Measurements from ENCODE around the gene LPIN1. TPM values are rescaled to one million over a fixed set of nuclear protein-coding genes. Genes with fewer than 3 reads are reported as not detected.
A peak's percentile ranks its signal among the peaks of the same experiment; 100 is the strongest.

LPIN1 gene
- total RNA-seq, 4 donors from 2014 or later = 19.0 to 52.3 (median 30.5) TPM

DNA sequence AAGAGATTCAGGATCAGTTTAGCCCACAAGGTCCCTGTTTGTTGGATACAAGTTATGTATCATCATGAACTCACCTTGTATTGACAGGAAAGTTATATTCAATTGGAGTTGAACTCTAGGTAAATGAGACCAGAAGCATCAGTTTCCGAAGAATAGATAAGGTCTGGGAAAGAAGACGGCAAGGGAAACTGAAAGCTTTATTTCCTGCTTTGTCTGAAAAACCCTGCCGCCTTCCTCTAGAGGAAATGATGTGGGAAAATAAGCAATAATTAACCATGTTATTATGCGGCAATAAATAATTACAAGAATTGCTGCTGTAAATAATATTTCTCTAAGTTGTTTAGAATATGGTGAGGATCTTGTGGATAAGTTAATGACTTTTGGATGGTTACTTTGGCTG is 32.0 kb downstream of the LPIN1 start:
- intact Hi-C loops (cut with DNase I; ENCODE audit: low total_unique reads) = loop anchor here (5.0 kb wide), 1 partner anchor 86 kb away; no protein-coding TSS in a partner anchor
- DNase-seq = no peak
- H3K4me3 ChIP-seq = no peak overlapping the region
- no peak overlapping the region for H3K27ac ChIP-seq
- no peak for TF ChIP-seq POLR2A (IDR thresholded peaks at IDR 0.05)
- TF ChIP-seq CTCF (IDR thresholded peaks at IDR 0.05) = no peak
- H3K9me3 ChIP-seq = no peaks in the 10 kb centered on the region
- no peaks in the 10 kb centered on the region for H3K4me1 ChIP-seq
- H3K36me3 ChIP-seq = no peaks in the 10 kb centered on the region
- no peaks in the 10 kb centered on the region for H3K27me3 ChIP-seq

DNA sequence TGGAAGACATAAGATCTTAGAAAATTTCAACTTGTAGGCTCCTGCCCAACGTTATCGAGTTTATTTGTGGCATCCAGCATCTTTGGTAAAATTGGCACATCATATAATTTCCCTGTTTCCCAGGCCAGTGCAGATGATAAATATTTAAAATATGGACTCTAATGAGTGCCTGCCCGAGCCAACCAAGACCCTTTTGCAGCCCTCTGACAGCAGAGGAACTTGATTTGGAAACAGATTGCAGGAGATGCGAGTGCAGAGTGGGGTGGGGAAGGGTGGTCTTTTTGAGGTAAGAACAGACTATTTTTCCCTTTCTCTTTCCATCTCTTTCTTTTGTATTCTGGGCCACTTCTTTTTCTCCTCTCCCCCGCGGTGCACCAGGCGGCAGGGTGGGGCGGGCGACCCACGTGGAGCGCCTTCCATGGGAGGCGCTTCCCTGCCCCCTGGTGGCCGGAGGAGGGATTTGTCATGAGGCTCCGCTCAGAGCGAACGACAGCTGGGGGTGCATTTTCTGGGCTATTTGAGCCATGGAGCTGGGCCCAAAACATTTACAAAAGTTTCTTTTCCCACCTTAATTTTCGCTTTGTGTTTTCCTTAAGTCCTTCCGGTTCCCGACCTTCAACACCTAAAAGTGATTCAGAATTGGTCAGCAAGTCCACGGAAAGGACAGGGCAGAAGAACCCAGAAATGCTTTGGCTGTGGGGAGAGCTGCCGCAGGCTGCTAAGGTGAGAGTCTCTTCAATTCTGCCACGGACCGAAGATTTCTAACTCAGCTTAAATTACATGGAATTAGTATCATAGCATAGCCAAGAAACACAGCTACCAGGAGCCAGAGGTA is 32.7 kb downstream of the LPIN1 start:
- intact Hi-C loops (cut with DNase I; ENCODE audit: low total_unique reads) = loop anchor here (5.0 kb wide), 1 partner anchor 87 kb away; no protein-coding TSS in a partner anchor
- H3K9me3 ChIP-seq = no peaks in the 10 kb centered on the region
- H3K27ac ChIP-seq = no peak overlapping the region
- H3K4me3 ChIP-seq = no peak overlapping the region
- no peaks in the 10 kb centered on the region for H3K36me3 ChIP-seq
- no peak for TF ChIP-seq POLR2A (IDR thresholded peaks at IDR 0.05)
- peak; percentile 96 to 97 (median 96) for TF ChIP-seq CTCF (IDR thresholded peaks at IDR 0.05)
- H3K4me1 ChIP-seq = no peaks in the 10 kb centered on the region
- peak; percentile 80 to 81 for DNase-seq
- H3K27me3 ChIP-seq = no peaks in the 10 kb centered on the region

GRCh38 chr2:11781602-11782001 is 35.2 kb downstream of the LPIN1 start:
- intact Hi-C loops (cut with DNase I; ENCODE audit: low total_unique reads) = no loop called here
- H3K9me3 ChIP-seq = no peaks in the 10 kb centered on the region
- H3K4me3 ChIP-seq = no peak overlapping the region
- no peaks in the 10 kb centered on the region for H3K4me1 ChIP-seq
- H3K36me3 ChIP-seq = no peaks in the 10 kb centered on the region
- TF ChIP-seq POLR2A (IDR thresholded peaks at IDR 0.05) (no peak), CTCF (IDR thresholded peaks at IDR 0.05) (no peak)
- DNase-seq = no peak
- H3K27me3 ChIP-seq = no peaks in the 10 kb centered on the region
- H3K27ac ChIP-seq = no peak overlapping the region

- no peak for TF ChIP-seq CTCF (IDR thresholded peaks at IDR 0.05)
- no peak for TF ChIP-seq POLR2A (IDR thresholded peaks at IDR 0.05)
- intact Hi-C loops (cut with DNase I; ENCODE audit: low total_unique reads) = no loop called here
- no peak overlapping the region for H3K4me3 ChIP-seq
- H3K36me3 ChIP-seq = no peaks in the 10 kb centered on the region
- no peak for DNase-seq
- H3K4me1 ChIP-seq = no peaks in the 10 kb centered on the region
- no peaks in the 10 kb centered on the region for H3K9me3 ChIP-seq
- H3K27me3 ChIP-seq = no peaks in the 10 kb centered on the region
- H3K27ac ChIP-seq = no peak overlapping the region
Measured at GRCh38 chr2:11784280-11784679, 37.8 kb downstream of the LPIN1 start.
